ENCODE data around the gene SNRNP200. TPM values are rescaled to one million over a fixed set of nuclear protein-coding genes. Genes with fewer than 3 reads are reported as not detected.
A peak's percentile ranks its signal among the peaks of the same experiment; 100 is the strongest.

The SNRNP200 gene
- 100 to 1,000 TPM in 3 of 4 donors, 10 to 100 TPM in 1; 75.8 to 150 (median 110) TPM for total RNA-seq

DNA sequence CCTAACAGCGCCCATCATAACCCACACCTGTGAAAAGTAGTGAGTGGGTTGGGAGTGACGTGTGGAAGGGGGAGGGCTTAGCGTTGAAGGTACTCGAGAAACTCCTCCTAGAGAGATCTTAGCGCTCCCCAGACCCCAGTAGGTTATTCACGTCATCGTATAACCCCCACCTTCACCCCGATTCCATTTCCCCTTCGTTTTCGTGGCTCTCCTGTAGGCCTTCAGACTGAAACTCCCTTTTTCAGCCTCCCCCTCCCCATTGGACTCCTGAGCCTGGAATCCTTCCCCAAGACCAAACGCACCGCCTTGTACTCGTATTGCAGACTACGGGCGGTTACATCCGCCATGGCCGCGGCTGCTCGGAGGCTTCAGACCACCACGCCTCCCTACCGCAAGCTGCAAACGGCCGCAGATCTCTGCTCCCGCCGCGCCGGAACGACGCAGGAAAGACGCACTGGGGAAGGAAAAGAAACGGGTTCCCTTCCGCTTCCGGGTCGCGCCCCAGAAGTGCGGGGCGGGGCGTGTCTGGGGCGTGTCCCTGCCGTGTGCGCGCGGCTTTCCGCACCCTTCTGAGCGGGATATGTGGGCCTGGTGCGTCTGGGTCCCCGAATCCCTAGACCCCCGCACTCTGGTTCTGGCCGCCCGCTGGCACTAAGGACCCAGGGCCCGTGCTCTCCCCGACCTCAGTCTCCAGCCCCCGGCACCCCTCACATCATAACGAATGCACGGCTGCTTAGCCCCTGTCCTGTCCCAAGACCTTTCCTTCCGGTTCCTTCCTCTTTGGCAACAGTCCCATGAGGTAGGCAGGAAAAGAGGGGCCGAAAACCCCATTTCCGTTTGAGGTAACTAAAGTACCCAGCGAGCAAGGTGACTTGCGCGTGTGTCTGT lies at the start of gene SNRNP200:
TSS of gene SNRNP200 (minus strand) at position 456 of the 888 bp plus-strand sequence. CDS start at position 347, 109 bp downstream.
- DNase-seq (ENCODE audit: low spot score in 2 of 2): peak; percentile 93
- Histone ChIP-seq H3K27me3 (no peaks in the 10 kb centered on the region), H3K4me3 (peak within 1 kb of the TSS; percentile 80), H3K4me1 (peaks cover 30% of the 10 kb centered on the region), H3K9me3 (no peaks in the 10 kb centered on the region), H3K36me3 (peaks cover 35% of the 10 kb centered on the region), H3K27ac (peak within 1 kb of the TSS; percentile 88)
- WGBS: under 1% methylated on average over 21 of the region's 61 CpGs
- peak in 1 of 2 donors; percentile 34 for TF ChIP-seq POLR2A (IDR thresholded peaks at IDR 0.05)
- TF ChIP-seq POLR2AphosphoS5 (IDR thresholded peaks at IDR 0.05): peak; percentile 31 to 83 (median 73)
- no peak for TF ChIP-seq EP300 (IDR thresholded peaks at IDR 0.05)
- TF ChIP-seq, protein P1, sequence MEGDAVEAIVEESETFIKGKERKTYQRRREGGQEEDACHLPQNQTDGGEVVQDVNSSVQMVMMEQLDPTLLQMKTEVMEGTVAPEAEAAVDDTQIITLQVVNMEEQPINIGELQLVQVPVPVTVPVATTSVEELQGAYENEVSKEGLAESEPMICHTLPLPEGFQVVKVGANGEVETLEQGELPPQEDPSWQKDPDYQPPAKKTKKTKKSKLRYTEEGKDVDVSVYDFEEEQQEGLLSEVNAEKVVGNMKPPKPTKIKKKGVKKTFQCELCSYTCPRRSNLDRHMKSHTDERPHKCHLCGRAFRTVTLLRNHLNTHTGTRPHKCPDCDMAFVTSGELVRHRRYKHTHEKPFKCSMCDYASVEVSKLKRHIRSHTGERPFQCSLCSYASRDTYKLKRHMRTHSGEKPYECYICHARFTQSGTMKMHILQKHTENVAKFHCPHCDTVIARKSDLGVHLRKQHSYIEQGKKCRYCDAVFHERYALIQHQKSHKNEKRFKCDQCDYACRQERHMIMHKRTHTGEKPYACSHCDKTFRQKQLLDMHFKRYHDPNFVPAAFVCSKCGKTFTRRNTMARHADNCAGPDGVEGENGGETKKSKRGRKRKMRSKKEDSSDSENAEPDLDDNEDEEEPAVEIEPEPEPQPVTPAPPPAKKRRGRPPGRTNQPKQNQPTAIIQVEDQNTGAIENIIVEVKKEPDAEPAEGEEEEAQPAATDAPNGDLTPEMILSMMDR (IDR thresholded peaks at IDR 0.05): no peak

DNA sequence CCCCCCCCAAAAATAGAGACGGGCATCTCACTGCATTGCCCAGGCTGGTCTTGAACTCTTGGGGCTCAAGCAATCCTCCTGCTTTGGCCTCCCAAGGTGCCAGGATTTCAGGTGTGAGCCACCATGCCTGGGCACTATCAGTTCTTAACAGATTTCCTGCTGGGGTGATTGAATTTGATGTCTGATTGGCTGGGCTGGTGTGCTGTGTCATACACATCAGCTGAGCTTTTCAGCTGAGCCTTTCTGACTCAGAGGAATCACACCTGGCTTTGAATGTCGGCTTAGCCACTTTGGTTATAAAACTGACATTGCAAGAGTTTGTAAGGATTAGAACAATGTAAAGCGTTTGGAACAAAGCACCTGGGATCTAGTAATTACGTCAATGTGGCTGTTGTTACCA lies 49.1 kb upstream of the SNRNP200 start:
- H3K4me1 ChIP-seq: peaks cover 18% of the 10 kb centered on the region
- TF ChIP-seq, protein P1 (IDR thresholded peaks at IDR 0.05): no peak
- TF ChIP-seq EP300 (IDR thresholded peaks at IDR 0.05): no peak
- H3K27me3 ChIP-seq: no peaks in the 10 kb centered on the region
- no peak overlapping the region for H3K4me3 ChIP-seq
- no peaks in the 10 kb centered on the region for H3K36me3 ChIP-seq
- DNase-seq (ENCODE audit: low spot score in 2 of 2): no peak
- no peaks in the 10 kb centered on the region for H3K9me3 ChIP-seq
- WGBS: 79% methylated on average over 4 of the region's 4 CpGs
- no peak overlapping the region for H3K27ac ChIP-seq

DNA sequence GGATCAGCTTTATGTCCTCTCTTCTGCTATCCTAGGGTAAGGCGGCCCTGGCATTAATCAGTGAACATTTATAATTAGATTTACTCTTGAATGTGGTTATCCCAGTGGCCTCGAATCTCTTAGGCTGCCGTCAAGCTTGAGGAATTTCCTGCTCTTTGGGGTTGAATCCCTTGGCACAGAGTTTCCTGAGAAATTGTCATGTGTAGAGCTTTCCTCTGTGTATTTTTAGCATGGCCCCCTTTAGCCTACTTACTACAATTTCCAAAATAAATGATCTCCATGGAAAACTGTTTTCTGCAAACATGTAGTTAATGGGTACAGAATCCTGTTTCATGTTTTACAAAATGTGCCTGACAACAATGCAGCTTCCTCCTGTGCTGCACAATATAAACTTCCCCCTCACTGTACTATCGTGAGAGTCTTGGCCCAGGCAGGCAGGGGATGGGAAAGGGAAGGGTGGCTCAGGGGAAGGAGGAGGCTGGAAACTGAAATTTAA lies 48.3 kb upstream of the SNRNP200 start:
- H3K27ac ChIP-seq: no peak overlapping the region
- WGBS: 52% methylated on average over 4 of the region's 4 CpGs
- TF ChIP-seq, protein P1 (IDR thresholded peaks at IDR 0.05): no peak
- no peak for TF ChIP-seq EP300 (IDR thresholded peaks at IDR 0.05)
- TF ChIP-seq POLR2A (IDR thresholded peaks at IDR 0.05): no peak
- TF ChIP-seq POLR2AphosphoS5 (IDR thresholded peaks at IDR 0.05): no peak
- no peaks in the 10 kb centered on the region for H3K9me3 ChIP-seq
- no peak overlapping the region for H3K4me3 ChIP-seq
- H3K36me3 ChIP-seq: no peaks in the 10 kb centered on the region
- DNase-seq (ENCODE audit: low spot score in 2 of 2): no peak
- H3K27me3 ChIP-seq: no peaks in the 10 kb centered on the region
- H3K4me1 ChIP-seq: peaks cover 18% of the 10 kb centered on the region

DNA sequence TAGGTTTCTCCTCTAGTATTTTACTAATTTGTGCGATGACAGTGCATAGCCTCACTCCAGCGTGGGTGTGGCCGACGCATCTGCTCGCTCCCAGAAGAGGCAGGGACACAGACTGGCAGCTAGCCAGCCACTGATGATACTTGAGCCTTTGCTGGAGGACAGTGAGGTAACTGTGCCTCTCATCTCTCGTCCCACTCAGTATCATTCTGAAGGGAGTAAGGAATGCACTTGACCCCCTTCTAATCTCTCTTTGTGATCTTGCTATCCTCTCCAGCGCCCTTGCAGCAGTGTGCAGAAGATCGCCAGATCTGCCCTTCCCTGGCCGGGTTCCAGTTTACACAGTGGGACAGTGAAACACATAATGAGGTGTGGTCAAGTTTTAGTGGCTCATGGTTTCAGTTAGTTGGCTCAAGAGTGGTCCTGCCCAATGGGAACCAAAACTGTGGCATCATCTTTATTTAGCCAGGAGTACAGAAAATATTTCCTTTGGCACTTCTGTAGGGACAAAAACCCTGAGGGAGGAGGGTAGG lies 47.8 kb upstream of the SNRNP200 start:
- H3K27me3 ChIP-seq: no peaks in the 10 kb centered on the region
- H3K4me1 ChIP-seq: peaks cover 18% of the 10 kb centered on the region
- H3K36me3 ChIP-seq: no peaks in the 10 kb centered on the region
- no peak for TF ChIP-seq POLR2A (IDR thresholded peaks at IDR 0.05)
- TF ChIP-seq, protein P1 (IDR thresholded peaks at IDR 0.05): no peak
- no peak for TF ChIP-seq POLR2AphosphoS5 (IDR thresholded peaks at IDR 0.05)
- no peak for TF ChIP-seq EP300 (IDR thresholded peaks at IDR 0.05)
- H3K4me3 ChIP-seq: no peak overlapping the region
- peak in 1 of 2 donors; percentile 82 for DNase-seq (ENCODE audit: low spot score in 2 of 2)
- 55% methylated on average over 9 of the region's 9 CpGs for WGBS
- no peak overlapping the region for H3K27ac ChIP-seq
- no peaks in the 10 kb centered on the region for H3K9me3 ChIP-seq

DNA sequence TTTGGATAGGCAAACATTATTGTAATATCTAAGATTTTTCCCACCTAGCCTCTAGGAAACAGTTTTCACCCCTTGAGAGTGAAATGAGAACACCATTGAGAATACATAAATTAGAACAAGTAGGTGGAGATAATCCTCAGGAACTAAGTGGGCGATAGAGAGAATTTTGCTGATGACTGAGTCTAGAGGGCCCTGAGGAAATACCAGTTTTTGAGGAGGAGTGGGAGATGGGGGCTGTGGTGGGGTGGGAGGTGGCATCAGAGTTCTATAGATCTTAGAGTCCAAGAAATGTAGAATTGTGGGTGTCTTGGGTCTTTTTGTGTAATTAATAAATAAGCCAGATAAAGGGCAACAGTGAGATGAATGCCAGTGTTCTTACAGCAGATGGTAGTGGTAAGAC lies 42.0 kb upstream of the SNRNP200 start:
- no peak overlapping the region for H3K4me3 ChIP-seq
- no peaks in the 10 kb centered on the region for H3K9me3 ChIP-seq
- no peaks in the 10 kb centered on the region for H3K4me1 ChIP-seq
- DNase-seq (ENCODE audit: low spot score in 2 of 2): no peak
- 91% methylated on average over 1 of the region's 1 CpG for WGBS
- TF ChIP-seq EP300 (IDR thresholded peaks at IDR 0.05) (no peak), POLR2AphosphoS5 (IDR thresholded peaks at IDR 0.05) (no peak), POLR2A (IDR thresholded peaks at IDR 0.05) (no peak)
- TF ChIP-seq, protein P1 (IDR thresholded peaks at IDR 0.05): no peak
- no peaks in the 10 kb centered on the region for H3K27me3 ChIP-seq
- H3K27ac ChIP-seq: no peak overlapping the region
- no peaks in the 10 kb centered on the region for H3K36me3 ChIP-seq
